C4-2B (cell line): Measurements from ENCODE around the gene ATP11C.

Experiments
- ZFX ChIP-seq: fragments of 450-650 bp; IDR thresholded peaks from 2 replicates; pipeline ENCODE4 v1.6.1; 2017
- TF ChIP-seq, protein P1 (sequence below): fragments of 450-650 bp; conservative IDR thresholded peaks from 2 replicates; pipeline ENCODE4 v1.5.1; 2017; ENCODE audit warnings: mild to moderate bottlenecking

DNA sequence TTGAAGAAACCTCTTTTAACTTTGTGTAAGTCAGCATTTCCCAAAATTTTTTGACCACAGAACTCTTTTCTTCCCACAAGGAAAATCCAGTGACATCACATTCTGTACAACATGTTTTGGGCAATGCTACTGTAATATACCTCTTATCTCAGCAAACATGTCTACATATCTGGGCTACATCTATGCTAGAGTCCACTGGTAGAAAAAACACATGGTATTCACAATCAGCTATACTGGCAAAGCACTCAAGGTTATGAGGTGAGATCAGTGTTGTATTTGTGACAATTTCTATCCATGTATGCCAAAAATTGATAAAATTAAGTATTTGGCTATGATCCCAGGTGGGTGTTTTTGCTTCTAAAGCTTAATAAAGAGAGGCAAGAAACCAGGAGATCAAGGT, 98.0 kb downstream of the ATP11C start:
- TF ChIP-seq, protein P1, sequence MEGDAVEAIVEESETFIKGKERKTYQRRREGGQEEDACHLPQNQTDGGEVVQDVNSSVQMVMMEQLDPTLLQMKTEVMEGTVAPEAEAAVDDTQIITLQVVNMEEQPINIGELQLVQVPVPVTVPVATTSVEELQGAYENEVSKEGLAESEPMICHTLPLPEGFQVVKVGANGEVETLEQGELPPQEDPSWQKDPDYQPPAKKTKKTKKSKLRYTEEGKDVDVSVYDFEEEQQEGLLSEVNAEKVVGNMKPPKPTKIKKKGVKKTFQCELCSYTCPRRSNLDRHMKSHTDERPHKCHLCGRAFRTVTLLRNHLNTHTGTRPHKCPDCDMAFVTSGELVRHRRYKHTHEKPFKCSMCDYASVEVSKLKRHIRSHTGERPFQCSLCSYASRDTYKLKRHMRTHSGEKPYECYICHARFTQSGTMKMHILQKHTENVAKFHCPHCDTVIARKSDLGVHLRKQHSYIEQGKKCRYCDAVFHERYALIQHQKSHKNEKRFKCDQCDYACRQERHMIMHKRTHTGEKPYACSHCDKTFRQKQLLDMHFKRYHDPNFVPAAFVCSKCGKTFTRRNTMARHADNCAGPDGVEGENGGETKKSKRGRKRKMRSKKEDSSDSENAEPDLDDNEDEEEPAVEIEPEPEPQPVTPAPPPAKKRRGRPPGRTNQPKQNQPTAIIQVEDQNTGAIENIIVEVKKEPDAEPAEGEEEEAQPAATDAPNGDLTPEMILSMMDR, result no peak
- no peak for TF ChIP-seq ZFX
